Esophagus squamous epithelium (tissue), 4 donors: ENCODE measurements around the gene DNAJC30.
"Not testable (repeated sequence)": the region's sequence is repeated elsewhere in the genome, so short reads cannot be mapped to it uniquely, and the experiment has no call there.

Experiments
- POLR2A ChIP-seq, 4 donors: fragments of 450-650 bp; IDR thresholded peaks; one replicate each; pipeline ENCODE4 v1.6.1; 2017; ENCODE audit warnings: antibody characterized with exemption in 4 of 4, mild to moderate bottlenecking in 4 of 4, moderate library complexity in 3 of 4
- TF ChIP-seq, protein P1 (sequence below), 6 experiments: fragments of 450-650 bp in 4 of 6; fragments of 200-600 bp in 2 of 6; sonication (generic) in 2 of 6; IDR thresholded peaks; one replicate each; pipeline ENCODE4 v1.5.1; 2016 to 2019; ENCODE audit warnings: antibody characterized with exemption in 6 of 6, mild to moderate bottlenecking in 4 of 6, moderate library complexity in 4 of 6

DNA sequence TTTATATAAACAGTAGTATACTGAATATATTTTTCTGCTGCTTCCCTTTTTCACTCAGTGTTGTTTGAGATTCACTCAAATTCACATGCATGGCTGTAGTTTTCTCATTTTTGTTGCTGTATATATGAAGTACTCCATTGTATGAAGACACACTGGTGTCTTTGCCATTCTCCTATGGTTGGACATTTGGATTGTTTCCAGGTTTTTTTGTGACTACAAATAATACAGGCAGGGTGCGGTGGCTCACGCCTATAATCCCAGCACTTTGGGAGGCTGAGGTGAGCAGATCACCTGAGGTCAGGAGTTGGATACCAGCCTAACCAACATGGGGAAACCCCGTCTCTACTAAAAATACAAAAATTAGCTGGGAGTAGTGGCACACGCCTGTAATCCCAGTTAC lies 22.7 kb downstream of the DNAJC30 start:
- TF ChIP-seq, protein P1, sequence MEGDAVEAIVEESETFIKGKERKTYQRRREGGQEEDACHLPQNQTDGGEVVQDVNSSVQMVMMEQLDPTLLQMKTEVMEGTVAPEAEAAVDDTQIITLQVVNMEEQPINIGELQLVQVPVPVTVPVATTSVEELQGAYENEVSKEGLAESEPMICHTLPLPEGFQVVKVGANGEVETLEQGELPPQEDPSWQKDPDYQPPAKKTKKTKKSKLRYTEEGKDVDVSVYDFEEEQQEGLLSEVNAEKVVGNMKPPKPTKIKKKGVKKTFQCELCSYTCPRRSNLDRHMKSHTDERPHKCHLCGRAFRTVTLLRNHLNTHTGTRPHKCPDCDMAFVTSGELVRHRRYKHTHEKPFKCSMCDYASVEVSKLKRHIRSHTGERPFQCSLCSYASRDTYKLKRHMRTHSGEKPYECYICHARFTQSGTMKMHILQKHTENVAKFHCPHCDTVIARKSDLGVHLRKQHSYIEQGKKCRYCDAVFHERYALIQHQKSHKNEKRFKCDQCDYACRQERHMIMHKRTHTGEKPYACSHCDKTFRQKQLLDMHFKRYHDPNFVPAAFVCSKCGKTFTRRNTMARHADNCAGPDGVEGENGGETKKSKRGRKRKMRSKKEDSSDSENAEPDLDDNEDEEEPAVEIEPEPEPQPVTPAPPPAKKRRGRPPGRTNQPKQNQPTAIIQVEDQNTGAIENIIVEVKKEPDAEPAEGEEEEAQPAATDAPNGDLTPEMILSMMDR (IDR thresholded peaks at IDR 0.05) = not testable (repeated sequence)
- TF ChIP-seq POLR2A (IDR thresholded peaks at IDR 0.05) = not testable (repeated sequence)
